Activated CD4-positive, alpha-beta T cell treated with anti-CD3 and anti-CD28 coated beads for 24 hours (primary cell): ENCODE measurements around the gene TRA2A.
"Not testable (repeated sequence)": the region's sequence is repeated elsewhere in the genome, so short reads cannot be mapped to it uniquely, and the experiment has no call there.

Source experiments
- DNase-seq, 2 donors: peaks; one replicate each; pipeline ENCODE4 v3.0.0-alpha.2; 2020; ENCODE audit warnings: low read depth in 2 of 2

TRA2A gene

DNA sequence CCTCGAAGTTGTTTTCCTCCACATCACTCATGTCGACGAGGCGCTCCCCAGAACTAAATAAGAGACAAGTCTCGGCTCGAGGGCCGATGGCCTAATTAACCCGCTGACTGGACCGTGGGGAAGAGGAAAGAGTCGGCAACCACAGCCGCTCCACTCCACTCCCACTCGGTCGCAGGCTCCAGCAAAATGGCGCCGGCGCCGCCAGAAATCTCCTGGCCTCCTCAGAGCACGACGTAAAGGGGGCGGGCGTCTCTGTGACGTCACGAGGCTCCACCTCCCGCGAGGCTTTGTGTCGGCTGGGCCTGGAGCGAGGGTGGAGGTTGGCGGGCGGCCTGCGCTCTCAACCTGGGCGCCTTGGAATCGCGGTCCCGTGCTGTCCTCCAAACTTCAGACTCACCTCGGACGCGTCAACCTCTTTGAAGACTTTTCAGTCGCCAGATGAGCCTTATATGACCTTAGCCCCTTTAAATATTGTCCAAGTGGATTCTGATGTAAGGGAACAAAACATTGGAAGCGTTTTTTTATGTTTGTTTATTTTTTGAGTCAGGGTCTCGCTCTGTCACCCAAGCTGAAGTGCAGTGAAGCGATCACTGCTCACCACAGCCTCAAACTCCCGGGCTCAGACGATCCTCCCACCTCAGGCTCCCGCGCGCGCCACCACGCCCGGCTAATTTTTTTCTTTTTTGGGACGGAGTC lies at the start of gene TRA2A:
Gene TRA2A (minus strand): TSS at position 188 of the 696 bp plus-strand sequence. CDS start 157 bp downstream, at position 31.
- peak; percentile 92 to 97 for DNase-seq

DNA sequence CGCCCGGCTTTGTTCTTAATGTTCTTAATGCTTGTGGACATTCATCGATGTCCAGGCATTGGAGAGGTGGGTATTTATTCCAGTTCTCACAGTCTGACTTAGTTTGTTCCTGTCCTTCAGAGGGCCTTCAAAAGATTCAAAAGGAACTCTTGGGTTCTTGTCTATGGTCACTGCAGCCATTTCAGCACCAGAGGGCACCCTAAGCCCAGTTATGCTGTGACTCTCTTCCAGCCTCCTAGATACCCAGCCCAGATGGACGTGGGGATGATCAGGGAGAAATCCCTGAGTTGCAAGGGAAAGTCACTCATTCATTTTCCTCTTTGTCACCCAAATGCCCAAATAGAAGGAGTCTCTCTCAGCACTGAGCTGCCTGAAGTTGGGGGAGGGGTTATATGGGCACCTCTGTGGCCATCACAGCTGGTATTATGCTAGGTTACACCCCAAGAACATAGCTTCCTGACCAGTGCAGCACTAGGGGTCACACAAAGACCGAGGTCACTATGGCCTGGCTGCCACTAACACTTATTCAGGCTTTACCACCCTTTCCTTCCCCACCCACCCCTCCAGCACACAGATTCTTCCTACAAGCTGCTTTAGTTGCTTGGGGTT lies 38.9 kb upstream of the TRA2A start:
- peak; percentile 54 to 56 for DNase-seq

DNA sequence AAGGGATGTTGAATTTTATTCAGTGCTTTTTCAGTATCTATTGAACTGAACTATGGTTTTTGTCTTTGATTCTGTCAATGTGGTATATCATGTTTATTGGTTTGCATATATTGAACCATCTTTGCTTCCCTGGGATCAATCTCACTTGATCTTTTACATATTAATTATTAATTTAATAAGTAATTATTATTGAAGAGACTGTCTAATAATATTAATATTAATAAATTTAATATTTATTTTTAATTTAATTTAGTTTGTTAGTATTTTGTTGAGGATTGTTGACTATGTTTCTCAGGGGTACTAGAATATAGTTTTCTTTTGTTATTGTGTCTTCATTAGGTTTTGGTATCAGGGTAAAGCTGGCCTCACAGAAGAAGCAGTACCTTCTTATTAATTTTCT lies 26.5 kb upstream of the TRA2A start:
- no peak for DNase-seq

GRCh38 chr7:23547662-23548061 lies 15.9 kb upstream of the TRA2A start:
- DNase-seq, result no peak

GRCh38 chr7:23546897-23547572 lies 15.3 kb upstream of the TRA2A start:
- DNase-seq, result peak; percentile 47 to 66

- no peak for DNase-seq
Observed at GRCh38 chr7:23545493-23545892, 13.7 kb upstream of the TRA2A start.

GRCh38 chr7:23544913-23545354 lies 13.2 kb upstream of the TRA2A start:
- DNase-seq, result no peak

DNA sequence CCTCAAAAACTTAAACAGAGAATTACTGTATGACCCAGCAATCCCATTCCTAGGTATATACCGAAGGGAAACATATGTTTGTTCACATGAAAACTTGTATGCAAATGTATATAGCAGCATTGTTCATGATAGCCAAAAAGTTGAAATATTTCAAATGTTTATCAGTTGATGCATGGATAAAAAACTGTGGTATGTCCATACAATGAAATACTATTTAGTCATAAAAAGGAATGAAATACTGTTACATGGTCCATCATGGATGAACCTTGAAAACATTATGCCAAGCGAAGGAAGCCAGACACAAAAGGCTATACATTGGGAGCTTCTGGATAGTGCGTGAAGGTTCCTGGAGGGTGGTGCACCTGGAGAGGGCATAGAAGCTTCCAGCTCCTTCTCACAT lies 11.0 kb upstream of the TRA2A start:
- no peak for DNase-seq

DNA sequence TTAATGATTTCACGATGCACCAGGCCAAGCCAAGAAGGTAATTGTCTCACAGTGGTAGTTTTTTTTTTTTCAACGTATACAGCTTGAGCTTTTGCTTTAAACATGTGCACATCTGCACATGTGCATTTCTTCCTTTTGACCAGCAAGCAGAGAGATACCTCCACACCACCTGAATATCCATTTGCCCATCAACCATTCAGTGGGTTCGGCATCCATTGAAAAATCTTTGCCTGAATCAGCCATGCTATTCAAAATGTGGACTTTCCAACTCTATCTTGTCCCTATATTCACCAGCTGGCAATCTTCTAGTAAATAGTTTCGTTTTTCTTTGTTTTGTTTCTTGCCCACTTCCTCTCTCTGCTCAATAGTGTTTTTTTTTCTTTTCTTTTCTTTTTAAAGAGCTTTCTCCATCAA lies 7.7 kb upstream of the TRA2A start:
- DNase-seq, result no peak

DNA sequence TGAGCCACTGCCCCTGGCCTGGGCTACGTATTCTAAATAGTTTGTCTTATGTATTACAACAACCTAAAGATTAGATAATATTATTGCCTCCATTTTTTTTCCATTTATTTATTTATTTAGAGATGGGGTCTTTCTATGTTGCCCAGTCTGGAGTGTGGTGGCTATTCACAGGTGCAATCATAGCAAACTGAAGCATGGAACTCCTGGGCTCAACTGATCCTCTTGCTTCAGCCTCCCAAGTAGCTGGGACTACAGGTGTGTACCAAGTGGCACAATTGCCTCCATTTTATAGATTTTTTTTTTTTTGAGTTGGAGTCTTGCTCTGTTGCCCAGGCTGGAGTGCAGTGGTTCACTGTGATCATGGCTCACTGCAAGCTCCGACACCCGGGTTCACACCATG lies 6.5 kb upstream of the TRA2A start:
- no peak for DNase-seq

DNA sequence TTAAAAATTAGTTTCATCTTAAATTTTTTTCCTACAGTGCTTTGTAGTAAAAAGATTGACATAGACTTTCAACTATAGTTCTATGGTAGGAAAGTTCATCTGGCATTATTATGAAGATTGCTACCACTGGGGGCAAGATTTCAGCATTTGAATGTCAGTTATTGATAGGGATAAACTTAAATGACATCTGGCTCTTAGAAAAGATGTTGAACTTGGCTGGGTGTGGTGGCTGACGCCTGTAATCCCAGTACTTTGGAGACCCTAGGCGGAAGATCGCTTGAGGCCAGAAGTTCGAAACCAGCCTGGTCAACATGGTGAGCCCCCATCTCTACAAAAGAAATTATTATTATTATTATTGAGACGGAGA lies 1.4 kb upstream of the TRA2A start:
- DNase-seq, result no peak

DNA sequence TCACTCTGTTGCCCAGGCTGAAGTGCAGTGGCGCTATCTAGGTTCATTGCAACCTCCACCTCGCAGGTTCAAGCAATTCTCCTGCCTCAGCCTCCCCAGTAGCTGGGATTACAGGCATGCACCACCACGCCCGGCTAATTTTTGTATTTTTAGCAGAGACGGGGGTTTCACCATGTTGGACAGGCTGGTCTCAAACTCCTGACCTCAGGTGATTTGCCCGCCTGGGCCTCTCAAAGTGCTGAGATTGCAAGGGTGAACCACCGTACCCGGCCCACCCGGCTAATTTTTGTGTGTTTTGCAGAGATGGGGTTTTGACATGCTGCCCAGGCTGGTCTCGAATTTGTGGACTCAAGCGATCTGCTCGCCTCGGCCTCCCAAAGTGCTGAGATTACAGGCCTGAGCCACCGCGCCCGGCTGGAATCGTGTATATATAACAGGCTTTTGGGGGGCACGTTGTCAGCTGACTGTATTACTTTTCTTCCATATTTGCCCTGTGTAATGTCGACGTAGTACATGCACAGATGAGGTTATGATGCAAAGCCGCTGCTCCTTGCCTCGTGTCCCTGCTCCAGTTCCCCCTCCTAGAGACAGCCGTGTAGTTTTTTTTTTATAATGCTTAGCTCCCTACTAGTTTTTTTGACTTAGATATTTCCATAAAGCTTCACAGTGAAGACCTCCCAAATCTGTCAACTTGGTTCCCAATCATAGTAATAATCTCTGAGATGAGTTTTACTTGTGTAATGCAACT lies 883 bp upstream of the TRA2A start:
- DNase-seq, result no peak

GRCh38 chr7:23531050-23531793 lies 559 bp downstream of the TRA2A start:
- peak; percentile 22 to 35 for DNase-seq

DNA sequence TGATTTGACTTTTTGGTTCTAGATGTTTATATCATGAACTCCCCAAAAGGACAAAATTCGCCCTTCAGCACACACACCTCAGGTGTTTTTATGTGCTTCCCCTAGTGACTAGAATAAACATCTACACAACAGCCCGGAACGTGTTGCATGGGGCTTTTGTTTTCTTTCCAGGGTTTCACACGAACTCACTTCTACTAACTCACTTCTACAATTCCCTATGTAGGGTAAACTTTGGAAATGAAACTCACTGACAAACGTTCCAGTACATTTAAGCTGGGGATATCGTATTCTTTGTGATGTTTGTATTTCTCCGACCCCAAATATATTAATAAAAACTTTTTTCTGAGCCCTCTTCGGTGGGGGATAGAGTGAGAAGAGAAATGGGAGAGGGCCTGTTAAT lies 1.4 kb downstream of the TRA2A start:
- no peak for DNase-seq

DNA sequence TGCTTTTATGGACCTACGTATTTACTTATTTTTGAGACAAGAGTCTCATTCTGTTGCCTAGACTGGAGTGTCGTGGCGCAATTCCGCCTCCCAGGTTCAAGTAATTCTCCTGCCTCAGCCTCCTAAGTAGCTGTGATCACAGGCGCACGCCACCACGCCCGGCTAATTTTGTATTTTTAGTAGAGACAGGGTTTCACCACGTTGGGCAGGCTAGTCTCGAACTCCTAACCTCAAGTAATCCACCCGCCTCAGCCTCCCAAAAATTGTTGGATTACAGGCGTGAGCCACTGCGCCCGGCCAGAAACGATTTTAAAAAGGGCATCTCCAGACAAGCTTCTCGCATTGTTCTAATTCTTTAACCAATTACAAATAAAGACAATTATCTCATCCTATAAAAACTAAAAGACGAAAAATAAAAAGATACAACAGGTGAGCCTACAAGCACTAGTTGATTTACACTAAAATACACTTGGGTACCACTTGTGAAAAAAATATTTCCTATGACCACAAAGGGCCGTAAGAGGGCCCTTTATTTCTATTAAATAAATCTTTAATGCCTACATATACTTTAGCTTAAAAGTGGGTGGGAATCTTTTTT lies 2.4 kb downstream of the TRA2A start:
- no peak for DNase-seq

- DNase-seq, result not testable (repeated sequence)
Observed at GRCh38 chr7:23525611-23526010, 6.2 kb downstream of the TRA2A start.

DNA sequence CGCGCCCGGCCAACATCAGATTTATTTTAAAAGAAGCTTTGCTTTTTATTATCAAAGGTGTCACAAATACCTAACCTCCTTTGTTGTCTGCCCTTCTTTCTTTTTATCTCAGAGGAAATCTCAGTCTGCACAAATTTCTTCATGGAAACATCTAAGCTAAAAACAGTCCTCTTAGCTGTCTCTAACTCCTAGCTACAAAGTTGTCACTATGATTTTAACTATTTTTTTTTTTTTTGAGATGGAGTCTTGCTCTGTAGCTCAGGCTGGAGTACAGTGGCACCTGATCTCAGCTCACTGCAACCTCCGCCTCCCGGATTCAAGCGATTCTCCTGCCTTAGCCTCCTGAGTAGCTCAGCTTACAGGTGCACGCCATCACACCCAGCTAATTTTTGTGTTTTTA lies 7.3 kb downstream of the TRA2A start:
- DNase-seq, result no peak

GRCh38 chr7:23523486-23524075 lies 8.2 kb downstream of the TRA2A start:
- DNase-seq, result no peak

GRCh38 chr7:23520582-23520981 lies 11.2 kb downstream of the TRA2A start:
- no peak for DNase-seq

GRCh38 chr7:23514755-23515154 lies 17.0 kb downstream of the TRA2A start:
- no peak for DNase-seq

GRCh38 chr7:23513746-23514145 lies 18.0 kb downstream of the TRA2A start:
- not testable (repeated sequence) for DNase-seq
